ENCODE measurements around the gene PACSIN1.
A peak's percentile ranks its signal among the peaks of the same experiment; 100 is the strongest.

PACSIN1 gene

GRCh38 chr6:34506718-34507117 is 40.8 kb downstream of the PACSIN1 start:
- TF ChIP-seq ZNF513 (tag by site-specific recombination; IDR thresholded peaks at IDR 0.05) (no peak), PRDM2 (tag by site-specific recombination; IDR thresholded peaks at IDR 0.05; ENCODE audit: borderline replicate concordance) (no peak), KLF17 (tag by site-specific recombination; IDR thresholded peaks at IDR 0.05) (no peak), ZBTB20 (tag by site-specific recombination; IDR thresholded peaks at IDR 0.05) (no peak)
- H3K36me3 ChIP-seq (ENCODE audit: control insufficient read depth in 2 of 2, insufficient read depth in 1 of 2, low read length in 2 of 2), result no peaks in the 10 kb centered on the region
- POLR2A ChIA-PET, result no interaction called here
- CTCF ChIA-PET, result interaction anchor here (0.7 kb wide), 1 partner anchor 26 kb away, joined by 3 read pairs; no protein-coding TSS in a partner anchor
- no peaks in the 10 kb centered on the region for H3K4me1 ChIP-seq (ENCODE audit: control insufficient read depth, insufficient read depth, low read length)
- H3K4me3 ChIP-seq (ENCODE audit: low read depth, low read length), result no peak overlapping the region
- no peaks in the 10 kb centered on the region for H3K9me3 ChIP-seq (ENCODE audit: control insufficient read depth, insufficient read depth, low read depth, low read length)
- no peak overlapping the region for H3K27ac ChIP-seq (ENCODE audit: extremely low read depth, low read depth, low read length)

- Histone ChIP-seq H3K4me1 (ENCODE audit: control insufficient read depth, insufficient read depth, low read length) (no peaks in the 10 kb centered on the region), H3K9me3 (ENCODE audit: control insufficient read depth, insufficient read depth, low read depth, low read length) (no peaks in the 10 kb centered on the region), H3K27ac (ENCODE audit: extremely low read depth, low read depth, low read length) (no peak overlapping the region), H3K36me3 (ENCODE audit: control insufficient read depth in 2 of 2, insufficient read depth in 1 of 2, low read length in 2 of 2) (no peaks in the 10 kb centered on the region), H3K4me3 (ENCODE audit: low read depth, low read length) (no peak overlapping the region)
- ChIA-PET CTCF (interaction anchor here (0.6 to 1.3 kb wide), 4 partner anchors 11 to 697 kb away, joined by 3 to 5 read pairs (median 4); no protein-coding TSS in a partner anchor), POLR2A (no interaction called here)
- TF ChIP-seq ZNF658 (tag by site-specific recombination; IDR thresholded peaks at IDR 0.05), result no peak
Observed at GRCh38 chr6:34508425-34508824, 42.5 kb downstream of the PACSIN1 start.

- POLR2A ChIA-PET, result no interaction called here
- H3K4me1 ChIP-seq (ENCODE audit: control insufficient read depth, insufficient read depth, low read length), result no peaks in the 10 kb centered on the region
- TF ChIP-seq ZNF132 (tag by site-specific recombination; IDR thresholded peaks at IDR 0.05; ENCODE audit: borderline replicate concordance) (no peak), ZNF48 (tag by site-specific recombination; IDR thresholded peaks at IDR 0.05) (no peak), ZBTB21 (tag by site-specific recombination; IDR thresholded peaks at IDR 0.05) (no peak), ZNF23 (tag by site-specific recombination; IDR thresholded peaks at IDR 0.05; ENCODE audit: borderline replicate concordance) (no peak), ZNF580 (tag by site-specific recombination; IDR thresholded peaks at IDR 0.05) (0 out of 2 replicates have a peak, but pooled peaks have one; percentile 47), ZNF155 (tag by site-specific recombination; IDR thresholded peaks at IDR 0.05) (no peak), ZNF311 (tag by site-specific recombination; IDR thresholded peaks at IDR 0.05; ENCODE audit: borderline replicate concordance) (no peak), SP3 (tag by site-specific recombination; IDR thresholded peaks at IDR 0.05) (no peak), ZNF146 (tag by site-specific recombination; IDR thresholded peaks at IDR 0.05) (peak; percentile 88), AEBP2 (tag by site-specific recombination; IDR thresholded peaks at IDR 0.05; ENCODE audit: borderline replicate concordance) (no peak)
- no peak overlapping the region for H3K27ac ChIP-seq (ENCODE audit: extremely low read depth, low read depth, low read length)
- H3K4me3 ChIP-seq (ENCODE audit: low read depth, low read length), result no peak overlapping the region
- H3K36me3 ChIP-seq (ENCODE audit: control insufficient read depth in 2 of 2, insufficient read depth in 1 of 2, low read length in 2 of 2), result no peaks in the 10 kb centered on the region
- CTCF ChIA-PET, result interaction anchor here (0.7 to 1.4 kb wide), 4 partner anchors 9 to 695 kb away, joined by 3 to 5 read pairs (median 3); no protein-coding TSS in a partner anchor
- H3K9me3 ChIP-seq (ENCODE audit: control insufficient read depth, insufficient read depth, low read depth, low read length), result no peaks in the 10 kb centered on the region
Observed at GRCh38 chr6:34509782-34510181, 43.9 kb downstream of the PACSIN1 start.

All from HEK293 (cell line).